Lung (tissue), 12 donors: Measurements from ENCODE around the gene HOXB2. TPM values are rescaled to one million over a fixed set of nuclear protein-coding genes. Genes with fewer than 3 reads are reported as not detected.

Experiments used
- ATAC-seq: fragments of 200-7000 bp; cut with Tn5 transposase; one replicate; pipeline ENCODE4 v1.9.1; 2020; ENCODE audit warnings: moderate number of reproducible peaks; ENCODE audit not compliant: insufficient read depth, low FRiP score
- DNase-seq, 3 donors: peaks; one replicate each; pipeline ENCODE4 v3.0.0-alpha.2; 2013 to 2017
- H3K27ac ChIP-seq, 2 donors: one replicate each; pipeline ENCODE4 v1.5.1; 2013; ENCODE audit warnings: mild to moderate bottlenecking in 2 of 2, moderate library complexity in 2 of 2, control low read depth in 1 of 2, inconsistent platforms in 1 of 2, low read depth in 1 of 2, low read length in 1 of 2
- H3K27me3 ChIP-seq, 3 donors: one replicate each; pipeline ENCODE4 v1.5.1; 2013; ENCODE audit warnings: low read length in 2 of 3; ENCODE audit not compliant: control insufficient read depth in 3 of 3, insufficient read depth in 3 of 3
- H3K36me3 ChIP-seq, 4 donors: one replicate each; pipeline ENCODE4 v1.5.1; 2013; ENCODE audit warnings: low read length in 4 of 4, mild to moderate bottlenecking in 1 of 4, moderate library complexity in 1 of 4; ENCODE audit not compliant: control insufficient read depth in 4 of 4, insufficient read depth in 4 of 4
- H3K4me1 ChIP-seq, 5 donors: one replicate each; pipeline ENCODE4 v1.5.1; 2013; ENCODE audit warnings: low read length in 5 of 5, mild to moderate bottlenecking in 2 of 5, moderate library complexity in 1 of 5; ENCODE audit not compliant: control insufficient read depth in 5 of 5, insufficient read depth in 5 of 5
- H3K4me3 ChIP-seq: one replicate; pipeline ENCODE4 v1.5.1; 2013; ENCODE audit warnings: mild to moderate bottlenecking, control low read depth, moderate library complexity
- H3K9ac ChIP-seq, 2 donors: one replicate each; pipeline ENCODE4 v1.5.1; 2013; ENCODE audit warnings: low read length in 2 of 2, control low read depth in 1 of 2; ENCODE audit not compliant: insufficient read depth in 1 of 2
- H3K9me3 ChIP-seq, 4 donors: one replicate each; pipeline ENCODE4 v1.5.1; 2013; ENCODE audit warnings: low read length in 3 of 4, mild to moderate bottlenecking in 1 of 4, moderate library complexity in 1 of 4; ENCODE audit not compliant: control insufficient read depth in 4 of 4, insufficient read depth in 3 of 4
- CTCF ChIP-seq: IDR thresholded peaks from 2 replicates; pipeline ENCODE4 v1.5.1; 2012; ENCODE audit warnings: mild to moderate bottlenecking; ENCODE audit errors: control extremely low read depth, extremely low read depth
- WGBS, 2 donors: extraction: QIAGEN DNeasy Blood & Tissue Kit; methylation state at CpG; one replicate each; pipeline ENCODE4 v1.1.7; 2013; 5-methylcytosine and 5-hydroxymethylcytosine counted together
- polyA plus RNA-seq, 2 donors: library from polyadenylated mRNA; stranded (reverse); fragments of 200-250 nt; gene quantifications; one replicate each; pipeline ENCODE4 v1.2.1, GENCODE V29; 2013
- total RNA-seq, 2 donors: library from RNA; depleted of rRNA in 1 of 2; stranded (reverse); fragments of >200 nt in 1 of 2; gene quantifications; one replicate each; pipeline ENCODE4 v1.2.1, GENCODE V29; 2014 to 2021
- donor health status: control.
- donor health status: control.
- donor health status: Bipolar disorder and iron deficiency.
- donor health status: healthy.
- donor health status: DM: yes; HTN: yes; CAD: no.

HOXB2 gene
- total and polyA plus RNA-seq, 4 donors: 4.1 to 13.9 (median 7.3) TPM

- WGBS, 2 donors: 79 to 92% methylated on average over 4 of the region's 4 CpGs
- ATAC-seq: no peak
- Histone ChIP-seq H3K9ac (no peak overlapping the region), H3K36me3 (no peaks in the 10 kb centered on the region), H3K4me1 (peaks cover 0 to 25% (median 8%) of the 10 kb centered on the region in 5 donors), H3K4me3 (no peak overlapping the region), H3K27ac (no peak overlapping the region), H3K27me3 (peaks cover 0 to 15% (median 3%) of the 10 kb centered on the region in 3 donors), H3K9me3 (no peaks in the 10 kb centered on the region)
- TF ChIP-seq CTCF: no peak
- no peak for DNase-seq
Observed at GRCh38 chr17:48502901-48503300, 42.0 kb downstream of the HOXB2 start.

- Histone ChIP-seq H3K27me3 (peaks cover 0 to 18% (median 3%) of the 10 kb centered on the region in 3 donors), H3K36me3 (no peaks in the 10 kb centered on the region), H3K4me3 (no peak overlapping the region), H3K4me1 (peaks cover 0 to 31% (median 10%) of the 10 kb centered on the region in 5 donors), H3K9me3 (no peaks in the 10 kb centered on the region), H3K27ac (no peak overlapping the region), H3K9ac (no peak overlapping the region)
- no peak for TF ChIP-seq CTCF
- 72 to 84% methylated on average over 2 of the region's 2 CpGs for WGBS, 2 donors
- ATAC-seq: no peak
- DNase-seq: no peak
Observed at GRCh38 chr17:48502312-48502711, 42.6 kb downstream of the HOXB2 start.

GRCh38 chr17:48500435-48501426 lies 44.2 kb downstream of the HOXB2 start:
- no peaks in the 10 kb centered on the region for H3K36me3 ChIP-seq
- TF ChIP-seq CTCF: no peak
- DNase-seq (peak; percentile 79 to 88 (median 87)), ATAC-seq (no peak)
- H3K27ac ChIP-seq: no peak overlapping the region
- H3K4me3 ChIP-seq: no peak overlapping the region
- 53 to 66% methylated on average over 12 of the region's 12 CpGs for WGBS, 2 donors
- no peaks in the 10 kb centered on the region for H3K9me3 ChIP-seq
- H3K9ac ChIP-seq: peak overlapping the region in 1 of 2 donors; percentile 36
- peaks cover 0 to 38% (median 10%) of the 10 kb centered on the region in 5 donors for H3K4me1 ChIP-seq
- H3K27me3 ChIP-seq: peaks cover 0 to 14% (median 3%) of the 10 kb centered on the region in 3 donors
